Astrocyte (in vitro differentiated cells and primary cell): Measurements from ENCODE around the gene ACOD1.

ENCODE experiments used
- EZH2 ChIP-seq: IDR thresholded peaks from 2 replicates; pipeline ENCODE4 v1.6.1; 2012; ENCODE audit warnings: mild to moderate bottlenecking, low read length, inconsistent platforms; ENCODE audit not compliant: insufficient read depth
- TF ChIP-seq, protein P1 (sequence below): IDR thresholded peaks from 2 replicates; pipeline ENCODE4 v1.5.1; 2011; ENCODE audit warnings: low read depth, mild to moderate bottlenecking, inconsistent platforms, low read length, moderate library complexity; ENCODE audit not compliant: insufficient read depth

DNA sequence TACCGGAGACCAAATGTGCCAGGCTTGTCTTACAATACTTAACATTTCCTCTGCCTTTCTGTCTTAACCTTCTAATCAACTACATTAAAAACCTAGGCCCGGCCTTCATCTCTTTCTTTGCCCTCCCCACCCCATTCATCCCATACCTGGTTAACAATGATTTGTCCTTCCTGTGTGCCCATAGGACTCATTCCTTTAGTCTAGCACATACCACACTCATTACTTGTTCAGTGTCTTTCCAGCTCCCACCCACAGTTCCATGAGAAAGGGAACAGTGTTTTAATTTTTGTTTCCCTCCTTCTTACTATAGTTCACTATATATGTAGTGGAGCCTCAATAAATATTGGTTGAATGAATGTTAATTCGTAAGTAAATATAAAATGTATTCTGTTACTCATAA, 46.0 kb downstream of the ACOD1 start:
- TF ChIP-seq, protein P1, sequence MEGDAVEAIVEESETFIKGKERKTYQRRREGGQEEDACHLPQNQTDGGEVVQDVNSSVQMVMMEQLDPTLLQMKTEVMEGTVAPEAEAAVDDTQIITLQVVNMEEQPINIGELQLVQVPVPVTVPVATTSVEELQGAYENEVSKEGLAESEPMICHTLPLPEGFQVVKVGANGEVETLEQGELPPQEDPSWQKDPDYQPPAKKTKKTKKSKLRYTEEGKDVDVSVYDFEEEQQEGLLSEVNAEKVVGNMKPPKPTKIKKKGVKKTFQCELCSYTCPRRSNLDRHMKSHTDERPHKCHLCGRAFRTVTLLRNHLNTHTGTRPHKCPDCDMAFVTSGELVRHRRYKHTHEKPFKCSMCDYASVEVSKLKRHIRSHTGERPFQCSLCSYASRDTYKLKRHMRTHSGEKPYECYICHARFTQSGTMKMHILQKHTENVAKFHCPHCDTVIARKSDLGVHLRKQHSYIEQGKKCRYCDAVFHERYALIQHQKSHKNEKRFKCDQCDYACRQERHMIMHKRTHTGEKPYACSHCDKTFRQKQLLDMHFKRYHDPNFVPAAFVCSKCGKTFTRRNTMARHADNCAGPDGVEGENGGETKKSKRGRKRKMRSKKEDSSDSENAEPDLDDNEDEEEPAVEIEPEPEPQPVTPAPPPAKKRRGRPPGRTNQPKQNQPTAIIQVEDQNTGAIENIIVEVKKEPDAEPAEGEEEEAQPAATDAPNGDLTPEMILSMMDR, result no peak
- TF ChIP-seq EZH2, result no peak
